Raji (cell line): ENCODE data around the gene TREML2.

Experiments
- POLR2A ChIP-seq: IDR thresholded peaks from 2 replicates; pipeline ENCODE4 v1.6.1; 2011; ENCODE audit warnings: low read depth, low read length, control low read depth; ENCODE audit not compliant: insufficient read depth

TREML2 gene

DNA sequence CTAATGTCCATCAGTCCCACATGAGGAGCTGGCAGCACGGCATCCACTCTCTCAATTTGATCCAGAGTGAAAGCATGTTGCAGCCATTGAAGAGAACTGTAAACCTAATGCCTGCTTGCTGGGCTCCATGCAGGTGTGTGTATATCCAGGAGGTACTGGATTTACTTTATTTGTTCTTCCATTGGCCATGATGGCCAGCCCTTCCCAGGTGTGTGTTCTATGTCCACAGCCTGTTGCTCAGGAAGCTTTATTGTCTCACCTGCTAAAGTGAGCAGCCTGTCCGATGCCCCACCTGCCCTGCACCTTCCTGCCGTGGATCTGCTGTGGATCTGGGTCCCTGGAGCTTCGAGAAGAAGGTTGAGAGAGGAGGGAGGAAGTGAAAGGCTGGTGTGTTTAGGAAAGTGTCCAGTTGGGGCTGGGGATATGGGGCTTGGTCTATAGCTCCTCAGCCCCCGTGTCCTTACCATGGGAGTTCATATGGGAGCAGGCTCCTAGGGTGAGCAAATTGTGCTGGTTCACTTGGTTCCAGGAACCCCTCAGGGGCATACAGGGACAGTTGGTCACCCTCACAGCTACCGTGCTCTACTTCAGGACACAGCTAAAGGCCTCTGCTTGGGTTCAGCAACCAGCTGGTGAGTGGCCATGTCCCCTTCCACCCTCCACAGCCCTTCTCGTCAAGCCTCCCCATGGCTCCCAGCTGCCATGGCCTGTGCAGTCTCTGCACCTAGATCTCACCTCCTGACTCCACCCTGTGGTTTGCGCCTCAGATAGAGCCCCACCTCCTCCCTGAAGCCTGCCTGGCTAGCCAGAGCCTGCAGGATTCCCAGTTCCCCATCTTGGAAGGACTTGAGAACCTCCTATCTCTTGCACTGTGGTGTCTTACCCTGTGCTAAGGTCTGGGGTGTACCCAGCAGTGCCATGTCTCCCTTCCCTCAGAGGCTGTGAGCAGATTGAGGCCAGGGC, 12.7 kb downstream of the TREML2 start:
- TF ChIP-seq POLR2A, result no peak

DNA sequence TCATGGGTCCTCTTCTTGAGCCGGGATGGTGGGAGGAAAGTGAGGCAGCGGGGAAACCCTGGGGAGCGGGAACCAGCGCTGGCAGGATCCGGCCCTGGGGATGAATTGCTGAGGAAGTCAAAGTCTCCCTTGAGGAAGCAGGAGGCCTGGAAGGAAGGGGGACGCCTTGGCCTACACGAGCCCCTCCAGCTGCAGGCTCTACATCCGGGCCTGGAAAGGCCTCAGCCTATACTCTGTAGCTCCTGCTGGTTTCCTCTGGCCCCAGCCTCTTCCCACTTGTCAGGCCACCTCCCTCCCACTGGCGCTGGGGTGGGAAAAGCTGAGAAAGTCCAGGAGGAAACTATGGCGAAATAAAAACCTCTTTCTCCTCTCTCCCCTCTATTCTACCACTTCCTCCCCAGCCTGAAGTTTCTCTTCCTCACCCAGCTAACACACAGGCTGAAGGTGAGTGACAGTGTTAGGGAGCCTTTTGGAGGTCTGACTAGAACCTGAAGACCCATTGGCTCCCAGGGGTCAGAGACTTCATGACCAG, 14.9 kb downstream of the TREML2 start:
- no peak for TF ChIP-seq POLR2A

DNA sequence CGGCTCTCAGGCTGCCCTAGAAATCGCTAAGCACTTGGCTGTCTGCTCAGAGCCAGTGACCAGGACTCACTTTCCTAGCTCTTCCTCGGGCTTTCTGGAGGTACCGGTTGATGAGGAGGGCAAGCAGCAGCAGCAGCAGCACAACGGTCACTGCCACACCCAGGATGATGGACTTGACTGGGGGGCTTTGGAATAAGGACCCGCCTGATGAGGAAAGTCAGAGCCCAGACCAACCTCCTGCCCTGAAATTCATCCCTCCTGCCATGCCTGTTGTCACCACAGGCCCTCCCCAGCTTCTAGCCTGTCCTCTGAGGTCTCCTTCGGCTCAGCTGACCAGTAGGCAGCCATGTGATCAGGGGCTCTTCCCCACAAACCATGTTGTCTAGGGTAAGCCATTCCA, 16.2 kb downstream of the TREML2 start:
- TF ChIP-seq POLR2A, result no peak

DNA sequence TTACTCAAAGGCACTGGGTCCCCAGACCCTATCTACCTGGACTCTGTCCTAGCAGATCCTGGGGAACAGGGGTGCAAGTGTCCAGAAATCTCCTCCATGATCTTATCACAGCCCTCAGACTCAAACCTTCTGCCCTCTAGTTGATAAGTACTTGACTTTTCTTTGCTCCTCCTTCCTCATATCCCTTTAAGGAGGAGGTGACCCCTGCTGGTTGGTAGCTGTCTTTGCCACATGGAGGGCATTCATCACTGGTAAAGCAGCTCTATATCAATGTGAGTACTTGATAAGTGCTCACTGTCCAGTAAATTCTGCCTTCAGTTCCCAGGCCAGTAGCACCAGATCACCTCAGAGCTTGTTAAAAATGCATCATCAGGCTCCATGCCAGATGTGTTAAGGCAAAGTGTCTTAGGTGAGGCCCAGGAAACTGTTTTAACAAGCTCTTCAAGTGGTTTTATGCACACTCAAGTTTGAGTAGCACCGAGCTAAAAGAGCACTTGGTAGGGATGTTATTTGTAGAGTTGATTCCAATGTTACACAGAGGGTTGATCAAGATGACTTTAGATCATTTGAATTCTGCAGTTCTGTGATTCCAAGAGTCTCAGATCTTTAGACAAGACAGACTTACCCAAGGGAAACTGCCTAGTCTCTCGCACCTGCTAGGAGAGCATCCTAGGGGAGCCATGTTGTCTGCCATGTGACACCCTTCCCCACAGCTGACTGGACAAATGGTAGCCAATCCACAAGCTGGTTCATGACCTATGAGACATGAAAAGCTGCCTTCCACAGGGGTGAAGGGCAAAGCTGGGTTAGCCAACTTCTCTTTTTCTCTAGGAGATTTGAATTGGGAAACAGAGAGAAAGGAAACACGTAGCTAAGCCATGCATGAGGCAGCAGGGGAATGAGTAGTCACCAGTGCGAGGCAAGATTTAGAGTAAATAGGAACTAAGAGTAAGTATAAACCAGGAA, 18.6 kb downstream of the TREML2 start:
- no peak for TF ChIP-seq POLR2A

DNA sequence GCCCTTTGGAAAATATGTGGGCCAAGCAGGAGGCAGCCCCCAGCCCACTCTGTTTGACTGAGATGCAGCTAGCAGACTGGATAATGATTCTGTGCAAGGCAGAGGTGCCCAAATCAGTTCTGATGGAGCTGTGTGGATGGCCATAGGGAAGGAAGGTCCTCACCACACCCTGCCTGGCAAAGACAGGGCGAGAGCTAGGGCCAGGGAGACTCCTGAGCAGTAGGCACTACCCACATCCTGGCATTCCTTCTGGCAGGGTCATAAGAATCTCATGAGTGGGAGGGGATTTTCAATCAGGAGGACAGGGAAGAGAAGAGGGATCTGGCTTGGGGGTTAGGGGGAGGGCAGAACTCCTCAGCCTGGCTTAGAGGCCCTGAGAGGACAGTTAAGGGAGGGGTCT, 19.4 kb downstream of the TREML2 start:
- TF ChIP-seq POLR2A, result no peak

GRCh38 chr6:41179163-41179562, 21.8 kb downstream of the TREML2 start:
- TF ChIP-seq POLR2A, result no peak

DNA sequence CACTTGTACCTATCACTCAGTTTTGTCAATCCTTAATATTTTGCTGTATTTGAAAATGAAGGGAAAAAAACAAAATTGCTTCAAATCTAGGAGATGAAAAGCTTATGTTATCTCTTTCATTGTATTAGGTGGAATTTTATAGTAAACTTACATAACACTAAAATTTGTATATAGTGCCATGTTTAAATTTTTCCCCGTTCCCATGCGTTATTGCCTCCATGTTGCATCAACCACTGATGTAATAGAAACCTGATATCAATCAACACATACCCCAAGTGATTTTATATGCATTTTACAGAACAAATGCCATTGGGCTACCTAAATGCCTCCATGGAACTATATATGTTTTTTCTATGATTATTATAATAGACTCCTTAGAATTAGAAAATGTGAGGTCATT, 23.3 kb downstream of the TREML2 start:
- TF ChIP-seq POLR2A, result no peak

DNA sequence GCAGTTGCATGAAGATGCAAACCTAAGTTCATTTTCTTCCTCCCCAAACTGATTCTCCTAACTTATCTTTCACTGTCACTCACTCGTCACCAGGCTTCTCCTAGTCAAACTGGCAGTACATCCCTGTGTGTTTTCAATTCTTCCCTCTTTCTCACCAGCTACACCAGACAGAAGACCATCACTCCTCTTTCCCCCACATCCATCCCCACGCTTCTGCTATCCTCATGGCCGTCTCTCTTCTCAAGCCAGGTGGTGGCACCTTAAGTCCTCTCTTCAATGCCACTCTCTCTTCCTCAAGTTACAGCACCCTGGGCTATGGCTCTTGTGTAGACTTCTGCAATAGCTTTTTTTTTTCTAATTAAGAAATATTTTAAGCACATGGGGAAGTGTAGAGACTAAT, 23.7 kb downstream of the TREML2 start:
- TF ChIP-seq POLR2A, result no peak

DNA sequence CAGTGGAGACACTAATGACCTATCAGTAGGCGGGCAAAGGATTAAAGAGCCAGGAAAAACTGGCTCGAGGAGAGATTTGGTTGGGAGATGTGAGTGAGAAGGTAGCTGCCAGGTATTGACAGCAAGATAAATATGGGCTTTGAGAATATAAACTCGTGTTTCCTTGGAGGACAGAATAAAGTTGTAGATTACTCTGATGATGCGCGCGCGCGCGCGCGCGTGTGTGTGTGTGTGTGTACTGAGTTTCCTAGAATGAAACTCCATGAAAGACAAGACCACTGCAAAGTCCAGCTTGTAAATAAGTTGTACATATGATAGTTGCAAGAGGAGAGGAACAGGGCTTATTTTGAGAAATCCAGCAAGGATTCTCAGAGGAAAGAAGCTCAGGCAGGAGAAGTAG, 24.8 kb downstream of the TREML2 start:
- TF ChIP-seq POLR2A, result no peak

- no peak for TF ChIP-seq POLR2A
Observed at GRCh38 chr6:41175084-41175483, 25.9 kb downstream of the TREML2 start.

DNA sequence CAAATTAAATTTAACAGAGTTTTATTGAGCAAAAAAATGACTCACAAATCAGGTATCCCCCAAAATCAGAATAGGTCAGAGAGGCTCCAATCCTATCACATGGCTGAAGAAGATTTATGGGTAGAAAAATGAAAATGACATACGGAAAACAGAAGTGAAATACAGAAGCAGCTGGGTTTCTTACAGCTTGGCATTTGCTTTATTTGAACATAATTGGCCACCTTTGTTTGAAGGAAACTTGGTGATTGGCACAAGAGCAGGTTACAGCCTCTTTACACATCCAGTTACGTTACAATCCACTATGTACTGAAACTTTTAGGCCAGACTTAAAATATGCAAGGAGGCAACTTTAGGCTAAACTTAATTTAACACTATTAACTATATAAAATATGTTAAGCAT, 26.3 kb downstream of the TREML2 start:
- TF ChIP-seq POLR2A, result no peak

GRCh38 chr6:41171908-41172307, 29.0 kb downstream of the TREML2 start:
- no peak for TF ChIP-seq POLR2A

DNA sequence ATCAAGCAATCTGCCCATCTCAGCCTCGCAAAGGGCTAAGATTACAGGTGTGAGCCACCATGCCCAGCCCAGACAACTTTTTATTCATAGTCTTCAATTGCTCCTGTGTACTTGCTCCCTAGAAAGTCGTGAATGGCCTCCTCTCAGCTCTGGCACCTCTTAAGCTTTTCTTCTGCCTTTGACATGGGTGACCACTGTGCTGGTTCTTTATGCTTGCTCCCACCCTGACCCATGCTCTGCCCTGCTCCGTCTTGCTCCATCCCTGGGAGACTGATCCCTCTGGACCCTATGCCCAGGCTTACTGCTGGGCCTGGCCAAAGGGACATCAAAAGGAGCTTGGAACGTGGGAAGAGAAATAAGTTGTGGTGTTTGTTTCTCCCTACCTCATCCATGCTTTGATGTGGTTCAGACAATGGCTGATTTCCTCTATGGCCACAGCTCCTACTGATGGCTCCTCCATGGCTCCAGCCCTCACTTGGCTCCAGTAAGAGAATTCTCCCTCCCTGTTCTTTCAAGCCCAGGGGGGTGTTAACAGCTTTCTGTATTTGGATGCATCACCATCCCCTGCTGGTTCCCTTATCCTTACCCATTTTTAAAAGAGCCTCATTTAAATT, 30.3 kb downstream of the TREML2 start:
- TF ChIP-seq POLR2A, result no peak

- TF ChIP-seq POLR2A, result no peak
Observed at GRCh38 chr6:41167173-41167963, 33.6 kb downstream of the TREML2 start.
